Smooth muscle cell (in vitro differentiated cells): ENCODE results near the gene KRTAP9-4. TPM values are rescaled to one million over a fixed set of nuclear protein-coding genes. Genes with fewer than 3 reads are reported as not detected.

Source experiments
- DNase-seq: peaks from one replicate; lab custom pipeline; 2025; ENCODE audit not compliant: unreplicated experiment; lab: John Stamatoyannopoulos, UW
- H2AFZ ChIP-seq: fragments of 200-600 bp; sonication (generic); 2 replicates; pipeline ENCODE4 v1.6.0; 2016; ENCODE audit warnings: antibody characterized with exemption, low read depth, mild to moderate bottlenecking
- H3F3A ChIP-seq: fragments of 200-600 bp; sonication (generic); 2 replicates; pipeline ENCODE4 v1.6.0; 2017; ENCODE audit warnings: antibody characterized with exemption, low read depth
- H3K27ac ChIP-seq: fragments of 200-600 bp; sonication (generic); 2 replicates; pipeline ENCODE4 v1.5.1; 2016; ENCODE audit warnings: low read depth, mild to moderate bottlenecking
- H3K27me3 ChIP-seq: fragments of 200-600 bp; sonication (generic); 2 replicates; pipeline ENCODE4 v1.6.1; 2016; ENCODE audit warnings: low read depth, mild to moderate bottlenecking
- H3K36me3 ChIP-seq: fragments of 200-600 bp; sonication (generic); 2 replicates; pipeline ENCODE4 v1.5.1; 2016; ENCODE audit warnings: low read depth
- H3K4me1 ChIP-seq: fragments of 200-600 bp; sonication (generic); 2 replicates; pipeline ENCODE4 v1.5.1; 2016; ENCODE audit warnings: low read depth
- H3K4me2 ChIP-seq: fragments of 200-600 bp; sonication (generic); 2 replicates; pipeline ENCODE4 v1.6.0; 2016; ENCODE audit warnings: mild to moderate bottlenecking
- H3K4me3 ChIP-seq: fragments of 200-600 bp; sonication (generic); 2 replicates; pipeline ENCODE4 v1.5.1; 2016; ENCODE audit warnings: mild to moderate bottlenecking
- H3K79me2 ChIP-seq: fragments of 200-600 bp; sonication (generic); 2 replicates; pipeline ENCODE4 v1.6.0; 2016; ENCODE audit warnings: low read depth, mild to moderate bottlenecking
- H3K9ac ChIP-seq: fragments of 200-600 bp; sonication (generic); 2 replicates; pipeline ENCODE4 v1.6.0; 2016; ENCODE audit warnings: low read depth
- H3K9me3 ChIP-seq: fragments of 200-600 bp; sonication (generic); replicated peaks from 2 replicates; pipeline ENCODE4 v1.5.1; 2016; ENCODE audit warnings: low read depth
- H4K20me1 ChIP-seq: fragments of 200-600 bp; sonication (generic); 2 replicates; pipeline ENCODE4 v1.6.0; 2016; ENCODE audit warnings: low read depth
- WGBS: methylation state at CpG from one replicate; pipeline ENCODE4 v1.1.7; 2016; ENCODE audit warnings: low lambda C conversion rate; 5-methylcytosine and 5-hydroxymethylcytosine counted together
- polyA plus RNA-seq: library from polyadenylated mRNA; unstranded; fragments of >200 nt; fragmentation: Nextera tagmentation; extraction: Ambion mirVana; gene quantifications from 2 replicates; pipeline ENCODE4 v1.2.1, GENCODE V29; 2016
- total RNA-seq: library from RNA; depleted of rRNA; stranded (reverse); fragments of >200 nt; gene quantifications from 2 replicates; pipeline ENCODE4 v1.2.3, GENCODE V29; 2014
- TF ChIP-seq, protein P1 (sequence below): fragments of 200-600 bp; sonication (generic); IDR thresholded peaks from 2 replicates; pipeline ENCODE4 v1.5.1; 2017; ENCODE audit warnings: borderline replicate concordance, mild to moderate bottlenecking, antibody characterized with exemption; ENCODE audit not compliant: insufficient read depth, poor library complexity, severe bottlenecking

KRTAP9-4 gene
- total and polyA plus RNA-seq, 2 experiments from 2014 or later, result not detected

GRCh38 chr17:41278176-41278955 lies 28.9 kb downstream of the KRTAP9-4 start:
- H4K20me1 ChIP-seq, result no peaks in the 10 kb centered on the region
- no peaks in the 10 kb centered on the region for H3K79me2 ChIP-seq
- no peak overlapping the region for H2AFZ ChIP-seq
- no peak for DNase-seq
- H3K27ac ChIP-seq, result no peak overlapping the region
- no peak overlapping the region for H3K9ac ChIP-seq
- peaks cover 7% of the 10 kb centered on the region for H3K27me3 ChIP-seq
- H3K4me3 ChIP-seq, result no peak overlapping the region
- no peaks in the 10 kb centered on the region for H3K9me3 ChIP-seq
- TF ChIP-seq, protein P1, sequence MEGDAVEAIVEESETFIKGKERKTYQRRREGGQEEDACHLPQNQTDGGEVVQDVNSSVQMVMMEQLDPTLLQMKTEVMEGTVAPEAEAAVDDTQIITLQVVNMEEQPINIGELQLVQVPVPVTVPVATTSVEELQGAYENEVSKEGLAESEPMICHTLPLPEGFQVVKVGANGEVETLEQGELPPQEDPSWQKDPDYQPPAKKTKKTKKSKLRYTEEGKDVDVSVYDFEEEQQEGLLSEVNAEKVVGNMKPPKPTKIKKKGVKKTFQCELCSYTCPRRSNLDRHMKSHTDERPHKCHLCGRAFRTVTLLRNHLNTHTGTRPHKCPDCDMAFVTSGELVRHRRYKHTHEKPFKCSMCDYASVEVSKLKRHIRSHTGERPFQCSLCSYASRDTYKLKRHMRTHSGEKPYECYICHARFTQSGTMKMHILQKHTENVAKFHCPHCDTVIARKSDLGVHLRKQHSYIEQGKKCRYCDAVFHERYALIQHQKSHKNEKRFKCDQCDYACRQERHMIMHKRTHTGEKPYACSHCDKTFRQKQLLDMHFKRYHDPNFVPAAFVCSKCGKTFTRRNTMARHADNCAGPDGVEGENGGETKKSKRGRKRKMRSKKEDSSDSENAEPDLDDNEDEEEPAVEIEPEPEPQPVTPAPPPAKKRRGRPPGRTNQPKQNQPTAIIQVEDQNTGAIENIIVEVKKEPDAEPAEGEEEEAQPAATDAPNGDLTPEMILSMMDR, result no peak
- WGBS, result 86% methylated on average over 3 of the region's 3 CpGs
- H3F3A ChIP-seq, result no peaks in the 10 kb centered on the region
- H3K4me1 ChIP-seq, result no peaks in the 10 kb centered on the region
- H3K4me2 ChIP-seq, result no peak overlapping the region
- no peaks in the 10 kb centered on the region for H3K36me3 ChIP-seq

DNA sequence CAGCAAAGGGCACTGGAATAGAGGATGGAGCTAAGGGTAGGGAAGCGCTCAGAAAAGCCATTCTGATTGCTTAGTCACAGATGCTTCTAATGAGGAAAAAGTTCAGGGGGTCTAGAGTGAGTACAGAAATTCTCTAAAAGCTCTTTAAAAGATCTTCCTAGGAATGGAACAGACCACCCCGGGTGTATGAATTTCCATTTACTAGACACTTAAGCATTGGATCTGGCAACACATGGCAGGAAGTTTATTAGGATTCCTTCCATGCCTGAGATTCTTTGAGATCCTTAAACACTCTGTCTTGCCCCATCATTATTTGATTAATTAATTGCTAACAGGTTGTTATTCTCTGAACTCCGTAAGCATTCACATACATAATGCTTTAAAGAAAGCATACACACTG lies 34.6 kb downstream of the KRTAP9-4 start:
- Histone ChIP-seq H3K9ac (no peak overlapping the region), H3K27ac (no peak overlapping the region), H3K4me3 (no peak overlapping the region), H4K20me1 (no peaks in the 10 kb centered on the region), H3K79me2 (no peaks in the 10 kb centered on the region), H3K27me3 (no peaks in the 10 kb centered on the region), H3K9me3 (no peaks in the 10 kb centered on the region), H3K4me2 (no peak overlapping the region), H3K4me1 (no peaks in the 10 kb centered on the region), H2AFZ (no peak overlapping the region), H3K36me3 (no peaks in the 10 kb centered on the region), H3F3A (no peaks in the 10 kb centered on the region)
- TF ChIP-seq, protein P1, result no peak
- DNase-seq, result no peak
- WGBS, result 47% methylated on average over 3 of the region's 3 CpGs

DNA sequence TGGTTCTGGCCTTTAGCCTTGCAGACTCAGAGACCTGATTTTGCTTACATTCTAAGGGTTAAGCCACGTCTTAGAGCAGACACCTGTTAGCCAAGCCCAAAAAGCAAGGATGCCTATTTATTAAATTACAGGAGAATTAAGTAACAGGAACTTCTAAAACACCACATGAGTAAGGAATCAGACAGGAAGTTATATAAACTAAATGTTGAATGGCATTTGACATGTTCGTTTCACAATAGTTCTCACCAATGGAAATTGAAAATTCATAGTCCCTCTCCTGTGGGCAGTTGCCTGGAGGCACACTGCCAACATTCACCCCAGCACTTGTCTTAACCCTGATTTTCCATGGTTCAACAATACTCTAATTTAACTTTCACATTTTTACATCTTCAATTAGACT lies 35.1 kb downstream of the KRTAP9-4 start:
- WGBS, result 75% methylated on average over 2 of the region's 2 CpGs
- H3K27me3 ChIP-seq, result no peaks in the 10 kb centered on the region
- H3K36me3 ChIP-seq, result no peaks in the 10 kb centered on the region
- H3K9me3 ChIP-seq, result no peaks in the 10 kb centered on the region
- no peaks in the 10 kb centered on the region for H4K20me1 ChIP-seq
- H3K4me3 ChIP-seq, result no peak overlapping the region
- H3F3A ChIP-seq, result no peaks in the 10 kb centered on the region
- no peak overlapping the region for H3K27ac ChIP-seq
- H3K4me2 ChIP-seq, result no peak overlapping the region
- no peaks in the 10 kb centered on the region for H3K4me1 ChIP-seq
- H3K79me2 ChIP-seq, result no peaks in the 10 kb centered on the region
- no peak for DNase-seq
- no peak overlapping the region for H2AFZ ChIP-seq
- TF ChIP-seq, protein P1, result no peak
- no peak overlapping the region for H3K9ac ChIP-seq

DNA sequence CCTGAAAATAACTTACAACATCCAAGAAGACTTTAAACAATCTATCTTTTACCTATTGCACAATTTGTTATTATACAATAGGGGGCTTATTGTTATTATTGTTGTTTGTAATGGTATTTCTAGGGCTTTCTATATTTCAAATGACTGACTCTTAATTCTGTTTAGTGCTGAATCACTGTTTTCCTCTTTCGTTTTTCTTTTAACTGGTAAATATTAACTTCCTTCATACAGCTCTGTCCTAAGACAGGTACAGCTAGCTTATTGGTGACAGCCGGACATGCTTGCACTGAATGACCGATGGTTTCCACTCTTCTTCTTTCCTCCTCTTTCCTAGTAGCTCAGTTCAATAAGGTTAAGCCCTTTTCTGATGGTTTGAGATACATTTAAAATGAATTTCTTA lies 37.6 kb downstream of the KRTAP9-4 start:
- no peaks in the 10 kb centered on the region for H3K36me3 ChIP-seq
- H3F3A ChIP-seq, result no peaks in the 10 kb centered on the region
- H3K27ac ChIP-seq, result no peak overlapping the region
- no peak for DNase-seq
- H3K9ac ChIP-seq, result no peak overlapping the region
- H2AFZ ChIP-seq, result no peak overlapping the region
- 93% methylated on average over 3 of the region's 3 CpGs for WGBS
- H3K4me3 ChIP-seq, result no peak overlapping the region
- no peaks in the 10 kb centered on the region for H3K27me3 ChIP-seq
- TF ChIP-seq, protein P1, result no peak
- no peaks in the 10 kb centered on the region for H3K4me1 ChIP-seq
- no peaks in the 10 kb centered on the region for H3K9me3 ChIP-seq
- H4K20me1 ChIP-seq, result no peaks in the 10 kb centered on the region
- H3K4me2 ChIP-seq, result no peak overlapping the region
- no peaks in the 10 kb centered on the region for H3K79me2 ChIP-seq
